Putamen (tissue), 1 donor: ENCODE data around the gene TM4SF1.
"Not testable (repeated sequence)": the region's sequence is repeated elsewhere in the genome, so short reads cannot be mapped to it uniquely, and the experiment has no call there.

Source experiments
- DNase-seq: peaks from one replicate; pipeline ENCODE4 v3.0.0-alpha.2; 2016; ENCODE audit warnings: low spot score

TM4SF1 gene

DNA sequence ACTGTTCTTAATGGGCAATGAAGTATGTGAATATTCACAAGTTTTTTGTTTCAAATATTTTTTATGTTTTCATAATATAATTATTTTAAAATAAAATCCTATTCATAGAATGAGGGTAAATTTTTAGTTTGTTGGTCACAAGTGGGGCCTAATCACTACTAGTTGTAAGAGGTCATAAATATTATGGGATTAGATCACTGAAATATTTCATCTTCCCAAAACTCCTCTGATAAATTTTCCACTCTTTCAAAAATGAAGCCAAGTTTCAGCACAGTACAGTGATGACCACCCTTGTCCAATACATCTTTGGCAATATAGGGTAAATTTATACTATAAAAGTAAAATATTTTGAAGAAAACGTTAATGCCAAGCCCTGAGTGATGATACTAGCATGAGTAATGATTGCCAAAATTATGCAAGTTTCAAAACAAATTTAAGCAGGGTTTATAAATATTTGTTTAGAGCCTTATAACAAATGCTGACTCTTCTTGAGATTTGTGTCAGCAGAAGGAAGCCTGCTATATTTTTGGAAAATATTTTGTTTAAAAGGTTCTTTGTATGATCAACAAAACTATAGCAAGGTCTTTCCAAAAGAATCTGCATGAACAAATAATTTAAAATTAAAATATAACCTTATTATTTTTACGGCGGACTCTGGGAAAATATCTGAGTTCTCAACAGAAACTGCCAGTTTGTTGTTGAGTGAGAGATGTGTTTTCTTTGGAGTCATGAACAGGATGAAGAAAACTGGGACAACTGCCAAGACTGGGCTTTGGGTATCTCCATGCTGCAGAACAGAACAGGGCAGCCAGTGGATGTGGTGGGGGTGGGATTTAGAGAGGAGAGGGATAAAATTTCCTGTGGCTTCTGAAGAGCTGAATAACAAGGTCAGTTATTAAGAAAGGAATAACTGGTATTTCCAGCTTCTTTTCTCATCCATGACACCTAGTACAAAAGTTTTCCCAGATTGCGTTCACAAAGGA, 17.9 kb upstream of the TM4SF1 start:
- DNase-seq: no peak

DNA sequence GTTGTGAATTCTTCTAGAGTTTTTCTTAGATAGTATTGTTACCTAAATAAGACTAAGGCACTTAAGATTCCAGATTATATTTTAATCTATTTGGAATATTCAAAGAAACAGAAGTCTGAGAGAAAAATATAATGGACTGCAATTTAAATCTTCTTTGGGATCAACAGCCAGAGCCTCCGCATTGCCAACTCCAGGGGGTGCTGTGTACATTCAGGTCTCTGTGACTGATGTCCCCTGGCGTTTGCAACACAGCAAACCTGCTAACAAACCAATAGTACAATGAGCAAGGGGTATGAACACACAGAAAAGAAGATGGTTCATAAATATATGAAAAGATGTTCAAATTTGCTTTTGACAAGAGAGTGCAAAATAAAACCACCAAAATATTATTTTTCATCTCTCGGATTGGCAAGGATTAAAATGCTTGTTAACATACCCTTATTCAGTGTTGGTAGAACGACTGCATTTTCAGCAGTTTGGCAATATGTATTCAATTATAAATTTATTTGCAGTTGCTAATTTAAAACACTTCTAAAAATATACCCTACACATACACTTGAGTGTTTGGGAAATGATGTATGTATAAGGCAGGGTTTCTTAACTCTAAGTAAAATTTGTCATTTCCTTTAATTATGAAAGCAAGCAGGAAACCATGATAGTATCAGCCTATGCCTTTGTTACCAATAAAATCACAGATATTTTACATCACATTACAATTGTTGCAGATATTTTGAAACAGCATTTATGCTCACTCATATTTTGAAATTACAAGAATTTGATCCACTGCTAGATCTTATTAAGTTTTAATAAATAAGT, 16.1 kb upstream of the TM4SF1 start:
- peak; percentile 41 for DNase-seq

DNA sequence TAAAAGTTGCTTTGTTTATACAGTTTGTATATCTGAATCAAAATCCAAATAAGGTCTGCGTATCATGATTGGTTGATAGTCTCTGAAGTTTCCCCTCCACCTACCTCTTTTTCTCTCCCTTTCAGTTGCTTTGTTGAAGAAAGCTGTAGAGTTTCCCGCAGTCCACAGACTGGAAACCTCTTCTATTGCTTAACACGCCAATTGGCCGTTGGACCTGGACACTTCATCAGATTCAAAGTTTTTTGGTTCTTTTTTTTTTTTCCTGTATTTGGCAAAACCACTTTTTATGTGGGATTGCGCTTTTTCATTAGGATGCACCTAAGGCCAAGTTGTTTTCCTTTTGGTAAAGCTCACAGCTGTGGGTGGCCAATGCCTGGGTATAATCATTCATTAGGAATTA, 14.5 kb upstream of the TM4SF1 start:
- no peak for DNase-seq

DNA sequence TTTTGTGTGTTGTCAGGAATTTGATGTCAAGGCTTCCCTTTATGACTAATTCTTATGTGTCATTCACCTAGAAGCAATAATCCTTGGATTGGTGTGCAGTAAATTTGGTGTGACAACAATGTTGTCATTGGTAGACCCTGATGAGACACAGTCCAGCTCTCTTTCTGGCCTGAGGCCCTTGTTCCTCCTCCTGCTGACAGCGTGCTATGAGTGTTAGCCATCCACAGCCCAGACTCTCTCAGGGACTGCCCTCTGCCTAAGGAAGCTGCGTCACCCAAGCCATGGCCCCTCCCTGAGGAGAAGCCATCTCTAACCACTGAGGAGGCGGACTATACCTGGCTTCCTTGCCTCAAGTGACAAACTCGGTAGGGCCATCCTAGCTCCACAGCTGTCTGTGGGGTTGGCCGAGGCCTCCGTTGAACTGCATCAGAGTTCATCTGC, 13.3 kb upstream of the TM4SF1 start:
- DNase-seq: no peak

DNA sequence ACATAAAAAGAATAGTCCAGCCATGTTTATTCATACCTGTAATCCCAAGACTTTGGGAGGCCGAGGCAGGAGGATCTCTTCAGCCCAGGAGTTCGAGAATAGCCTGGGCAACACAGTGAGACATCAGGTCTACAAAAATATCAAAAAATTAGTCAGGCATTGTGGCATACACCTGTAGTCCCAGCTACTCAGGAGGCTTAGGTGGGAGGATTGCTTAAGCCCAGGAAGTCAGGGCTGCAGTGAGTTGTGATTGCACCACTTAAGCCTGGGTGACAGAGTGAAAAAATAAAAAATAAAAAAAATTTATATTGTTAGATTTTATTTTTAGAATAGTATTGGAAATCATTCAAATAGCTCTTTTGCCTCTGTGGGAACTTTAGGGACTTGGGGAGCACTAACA, 12.8 kb upstream of the TM4SF1 start:
- no peak for DNase-seq

DNA sequence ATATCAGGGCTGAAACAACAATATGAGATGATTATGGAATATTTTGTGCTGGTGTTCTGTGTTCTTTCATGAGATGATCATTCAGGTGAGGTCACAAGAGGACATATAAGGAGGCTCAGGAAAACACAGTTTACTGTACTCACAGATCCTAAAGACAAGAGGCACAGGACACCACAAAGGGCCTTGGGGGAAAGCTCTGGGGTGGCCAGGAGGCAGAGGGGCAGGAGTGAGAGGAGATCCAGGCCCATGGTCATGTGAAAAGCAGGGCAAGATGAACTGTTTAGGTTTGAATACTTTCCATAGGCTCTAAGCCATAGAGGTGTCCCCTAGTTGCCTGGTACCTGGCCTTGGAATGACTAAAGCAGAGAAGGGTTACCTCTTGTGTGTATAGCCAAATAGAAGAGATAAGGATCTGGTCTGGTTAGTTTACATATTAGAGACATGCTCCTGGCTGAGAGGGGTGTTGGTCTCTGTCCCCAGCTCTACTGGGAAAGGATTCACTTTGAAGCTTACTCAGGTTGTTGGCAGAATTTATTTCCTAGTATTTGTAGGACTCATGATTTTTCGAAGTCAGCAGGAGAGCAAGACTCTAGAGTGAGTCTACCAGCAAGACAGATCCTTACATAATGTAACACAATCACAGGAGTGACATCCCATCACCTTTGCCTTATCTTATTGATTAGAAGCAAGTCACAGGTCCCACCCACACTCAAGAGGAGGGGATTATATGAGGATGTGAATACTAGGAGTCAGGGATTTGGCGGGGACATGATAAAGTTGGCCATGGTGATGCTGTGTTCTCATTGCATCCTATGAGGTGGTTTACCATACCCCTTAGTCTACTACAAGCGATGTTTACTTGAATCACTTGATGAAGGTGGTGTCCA, 11.3 kb upstream of the TM4SF1 start:
- no peak for DNase-seq

DNA sequence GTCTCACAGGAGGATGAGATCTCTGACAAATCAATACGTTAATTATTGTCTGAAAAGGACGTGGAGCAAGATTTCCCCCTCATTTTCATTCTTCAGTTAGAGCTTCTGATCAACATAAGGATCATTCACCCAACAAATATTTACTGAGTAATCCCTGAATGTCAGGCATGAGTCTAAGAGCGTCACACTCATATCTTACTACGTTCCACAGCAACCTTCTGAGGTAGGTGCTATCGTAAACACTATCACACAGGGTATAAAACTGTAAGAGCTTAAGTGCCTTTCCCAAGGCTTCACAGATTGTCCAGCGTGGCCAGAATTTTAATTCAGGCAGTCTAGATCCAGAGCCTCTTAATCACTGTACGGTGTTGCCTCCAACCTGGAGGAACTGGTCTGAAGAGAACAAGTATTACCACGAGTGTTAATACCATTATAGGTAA, 10.6 kb upstream of the TM4SF1 start:
- no peak for DNase-seq

DNA sequence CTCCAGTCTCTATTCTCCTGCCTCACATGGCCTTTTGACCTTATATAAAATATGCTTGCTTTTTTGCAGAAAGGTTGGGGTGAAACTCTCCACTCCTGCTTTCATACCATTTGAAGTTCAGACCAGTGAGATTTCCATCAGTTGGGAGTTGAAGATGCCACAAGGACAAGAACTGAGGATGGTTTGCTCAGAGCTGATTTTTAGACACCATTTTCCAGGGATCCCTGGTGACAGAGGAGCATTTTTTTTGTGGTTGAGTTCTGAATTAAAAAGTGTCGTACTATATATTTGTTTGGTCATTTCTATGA, 8.8 kb upstream of the TM4SF1 start:
- DNase-seq: no peak

DNA sequence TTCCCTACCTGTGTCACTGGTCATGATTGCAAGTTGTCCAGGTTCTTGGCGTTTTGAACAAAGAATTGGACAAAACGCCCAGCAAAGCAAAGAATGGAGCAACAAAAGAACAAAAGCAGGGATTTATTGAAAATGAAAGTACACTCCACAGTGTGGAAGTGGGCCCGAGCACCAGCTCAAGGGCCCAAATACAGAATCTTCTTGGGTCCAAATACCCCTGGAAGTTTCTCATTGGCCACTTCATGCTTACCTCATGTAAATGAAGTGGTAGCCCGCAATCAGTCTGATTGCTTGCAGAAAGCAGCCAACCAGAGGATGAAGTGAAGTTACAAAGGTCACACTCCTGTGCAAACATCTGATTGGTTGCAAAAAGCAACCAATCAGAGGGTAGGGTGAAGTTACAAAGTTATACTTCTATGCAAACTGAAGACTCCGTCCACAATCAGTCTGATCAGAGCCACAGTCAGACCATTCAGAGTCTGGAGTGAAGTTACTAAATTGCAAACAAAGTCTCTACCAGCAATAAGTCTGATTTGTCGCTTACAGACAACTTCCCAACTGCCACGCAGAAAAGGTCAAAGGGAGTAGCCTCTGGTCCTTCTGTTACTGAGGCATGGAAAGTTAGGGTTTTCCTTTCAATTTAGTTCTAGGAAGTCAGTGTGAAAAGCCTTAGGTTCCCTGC, 8.3 kb upstream of the TM4SF1 start:
- no peak for DNase-seq

DNA sequence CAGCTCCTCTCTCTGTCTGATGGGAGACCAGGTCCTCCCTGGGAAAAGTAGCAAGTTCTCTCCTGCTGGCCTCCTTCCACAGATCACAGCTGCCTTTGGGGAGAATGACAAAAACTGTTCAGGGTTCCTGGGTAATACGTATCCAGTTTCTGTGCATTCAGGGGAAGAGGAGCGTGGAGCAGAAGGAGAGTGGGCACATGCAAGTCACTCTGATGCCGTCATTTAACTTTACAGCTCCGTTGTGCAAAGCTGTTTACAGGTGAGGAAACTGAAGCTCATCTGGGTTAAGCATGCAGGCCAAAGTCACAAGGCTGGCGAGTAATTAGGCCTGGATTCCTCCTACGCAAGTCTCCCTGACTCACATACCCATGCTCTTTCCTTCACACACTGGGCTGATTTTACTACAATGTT, 7.5 kb upstream of the TM4SF1 start:
- DNase-seq: no peak

DNA sequence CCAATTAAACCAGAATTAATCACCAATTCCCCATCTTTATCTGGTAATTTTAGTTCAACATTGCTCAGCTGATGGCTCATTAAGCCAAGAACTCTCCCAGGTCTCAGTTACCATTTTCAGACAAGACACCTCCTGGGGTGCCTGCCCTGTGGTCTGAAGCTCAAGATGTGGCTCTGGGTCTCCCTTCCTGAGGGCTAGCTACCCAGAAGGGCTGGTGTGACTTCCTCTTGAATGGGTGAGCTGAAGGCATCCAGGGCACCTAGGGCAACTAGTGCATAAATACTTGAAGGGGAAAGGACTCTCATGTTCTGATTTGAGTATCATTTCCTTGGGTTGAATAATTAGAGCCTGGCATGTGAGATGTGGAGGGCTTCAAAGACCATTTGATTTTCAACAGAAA, 6.7 kb upstream of the TM4SF1 start:
- no peak for DNase-seq

DNA sequence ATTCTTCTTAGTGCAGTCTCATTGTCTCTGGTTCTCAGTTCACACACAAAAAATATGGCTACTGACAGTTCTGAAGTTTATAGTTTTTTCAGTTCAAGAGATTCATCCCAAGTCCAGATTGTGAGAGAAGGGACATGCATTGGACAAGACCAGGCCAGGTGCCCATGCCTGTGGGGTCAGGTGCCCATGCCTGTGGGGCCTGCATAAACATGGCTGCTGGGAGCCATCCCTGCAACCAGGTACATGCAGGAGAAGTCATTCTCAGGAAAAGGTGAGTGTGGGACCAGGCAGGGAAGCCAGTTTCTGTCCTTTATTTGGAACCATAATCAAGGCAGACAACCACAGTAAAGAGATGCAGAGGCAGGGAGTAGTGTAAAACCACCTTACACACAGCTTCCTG, 6.3 kb upstream of the TM4SF1 start:
- DNase-seq: no peak

DNA sequence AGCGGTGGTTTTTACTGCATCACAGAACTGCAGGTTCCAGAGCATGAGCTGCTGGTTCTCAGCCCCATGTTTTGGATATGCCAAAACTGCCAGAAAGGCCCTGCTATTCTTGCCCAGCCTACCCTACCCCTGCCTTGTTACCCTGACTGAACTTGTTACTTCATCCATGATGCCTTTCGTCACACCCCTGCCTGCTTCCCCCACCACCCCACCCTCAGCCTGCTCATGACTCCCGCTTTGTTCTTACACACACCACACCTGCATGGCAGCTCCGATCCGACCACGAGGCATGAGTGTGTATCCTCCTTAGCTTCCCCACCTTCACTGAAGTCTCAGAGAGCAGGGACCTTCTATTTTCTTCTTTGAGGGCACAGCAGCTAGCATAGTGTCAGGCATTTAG, 5.1 kb upstream of the TM4SF1 start:
- DNase-seq: no peak

DNA sequence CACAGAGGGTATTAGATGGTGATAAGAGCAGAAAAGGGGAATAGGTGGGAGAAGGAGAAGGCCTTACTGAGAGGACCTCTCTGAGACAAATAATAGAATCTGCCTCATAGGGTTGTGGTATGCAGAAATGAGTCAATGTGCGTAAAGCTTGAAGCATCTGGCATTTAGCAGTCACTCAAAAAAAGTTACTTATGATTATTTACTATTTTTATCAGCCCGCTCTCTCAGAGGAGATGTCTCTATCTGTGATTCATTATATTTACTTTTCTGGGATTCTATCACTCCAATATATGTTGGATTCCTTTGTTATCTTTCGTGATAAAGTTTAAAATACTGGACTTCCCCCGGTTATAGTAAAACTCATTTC, 4.6 kb upstream of the TM4SF1 start:
- no peak for DNase-seq

DNA sequence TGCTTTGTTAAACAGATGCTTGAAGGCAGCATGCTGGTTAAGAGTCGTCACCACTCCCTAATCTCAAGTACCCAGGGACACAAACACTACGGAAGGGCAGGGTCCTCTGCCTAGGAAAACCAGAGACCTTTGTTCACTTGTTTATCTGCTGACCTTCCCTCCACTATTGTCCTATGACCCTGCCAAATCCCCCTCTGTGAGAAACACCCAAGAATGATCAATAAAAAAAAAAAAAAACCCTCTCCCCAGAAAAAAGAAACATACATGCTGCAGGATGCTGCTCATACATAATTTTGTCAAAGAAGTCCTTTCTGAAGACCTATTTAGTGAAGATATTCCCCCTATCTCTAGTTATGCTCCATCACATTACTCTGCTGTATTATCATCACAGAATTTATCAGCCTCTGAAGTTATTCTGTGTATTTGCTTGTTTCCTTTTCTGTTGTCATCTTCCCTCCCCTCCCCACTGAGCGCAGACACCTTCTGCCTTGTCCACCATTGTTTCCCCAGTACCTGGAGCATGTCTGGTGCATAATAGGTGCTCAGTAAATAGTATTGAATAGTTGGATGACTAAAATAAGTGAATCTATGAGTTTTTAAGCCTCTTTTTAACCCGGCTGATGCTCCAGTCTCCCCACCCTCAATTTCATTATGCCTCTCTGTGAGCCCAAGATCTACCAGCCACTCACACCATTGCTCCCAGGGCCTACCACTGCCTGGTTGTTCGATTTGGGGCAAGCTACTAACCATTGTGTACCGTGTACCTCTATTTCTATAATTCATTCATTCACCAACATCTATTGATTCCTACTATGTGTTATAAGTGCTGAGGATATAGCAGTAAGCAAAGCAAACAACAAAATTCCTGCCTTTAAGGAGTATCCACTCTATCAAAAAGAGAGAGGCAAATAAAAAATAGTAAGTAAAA, 4.0 kb upstream of the TM4SF1 start:
- no peak for DNase-seq

DNA sequence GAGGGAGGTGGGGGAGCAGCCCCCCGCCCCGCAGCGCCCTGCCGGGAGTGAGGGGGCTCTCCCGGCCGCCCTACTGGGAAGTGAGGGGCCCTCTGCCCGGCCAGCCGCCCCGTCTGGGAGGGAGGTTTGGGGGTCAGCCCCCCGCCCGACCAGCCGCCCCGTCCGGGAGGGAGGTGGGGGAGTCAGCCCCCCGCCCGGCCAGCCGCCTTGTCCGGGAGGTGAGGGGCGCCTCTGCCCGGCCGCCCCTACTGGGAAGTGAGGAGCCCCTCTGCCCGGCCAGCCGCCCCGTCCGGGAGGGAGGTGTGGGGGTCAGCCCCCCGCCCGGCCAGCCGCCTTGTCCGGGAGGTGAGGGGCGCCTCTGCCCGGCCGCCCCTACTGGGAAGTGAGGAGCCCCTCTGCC, 2.8 kb upstream of the TM4SF1 start:
- DNase-seq: not testable (repeated sequence)

DNA sequence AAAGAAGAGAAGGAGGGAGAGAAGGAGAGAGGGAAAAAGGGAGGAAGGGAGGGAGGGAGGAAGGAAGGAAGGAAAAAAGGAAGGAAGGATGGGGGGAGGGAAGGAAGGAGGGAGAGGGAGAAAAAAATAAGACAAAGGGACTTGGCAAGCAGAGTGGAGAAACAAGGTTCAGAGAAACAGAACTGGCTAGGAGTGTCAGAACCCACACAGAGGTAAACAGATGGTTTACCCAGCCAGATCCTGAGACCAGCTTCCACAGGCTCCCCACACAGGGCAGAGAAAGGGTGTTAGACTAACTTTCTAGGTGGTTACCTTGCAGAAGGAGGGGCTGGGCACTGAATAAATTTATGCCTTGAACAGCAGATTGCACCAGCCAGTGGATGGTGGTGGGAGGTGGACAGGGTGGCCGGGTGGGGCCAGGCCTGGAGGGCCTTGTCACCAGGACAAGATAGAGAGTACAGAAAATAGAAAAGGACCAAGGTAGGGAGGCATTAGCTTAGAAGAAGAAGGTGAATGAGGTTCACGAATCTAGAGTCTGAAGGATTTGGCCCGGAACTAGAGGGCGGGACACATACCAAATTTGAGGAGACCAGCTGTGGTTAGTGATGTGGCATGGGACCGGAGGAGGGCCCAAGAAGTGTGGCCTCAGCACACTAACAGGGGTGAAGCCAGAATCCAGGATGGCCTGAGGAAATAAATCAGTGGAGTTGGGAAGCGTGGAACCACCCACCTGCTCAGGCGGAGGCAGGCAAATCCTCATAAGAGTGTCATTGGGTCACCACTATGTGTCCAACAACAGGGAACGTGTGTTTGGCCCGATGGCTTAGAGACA, 1.2 kb upstream of the TM4SF1 start:
- DNase-seq: no peak

DNA sequence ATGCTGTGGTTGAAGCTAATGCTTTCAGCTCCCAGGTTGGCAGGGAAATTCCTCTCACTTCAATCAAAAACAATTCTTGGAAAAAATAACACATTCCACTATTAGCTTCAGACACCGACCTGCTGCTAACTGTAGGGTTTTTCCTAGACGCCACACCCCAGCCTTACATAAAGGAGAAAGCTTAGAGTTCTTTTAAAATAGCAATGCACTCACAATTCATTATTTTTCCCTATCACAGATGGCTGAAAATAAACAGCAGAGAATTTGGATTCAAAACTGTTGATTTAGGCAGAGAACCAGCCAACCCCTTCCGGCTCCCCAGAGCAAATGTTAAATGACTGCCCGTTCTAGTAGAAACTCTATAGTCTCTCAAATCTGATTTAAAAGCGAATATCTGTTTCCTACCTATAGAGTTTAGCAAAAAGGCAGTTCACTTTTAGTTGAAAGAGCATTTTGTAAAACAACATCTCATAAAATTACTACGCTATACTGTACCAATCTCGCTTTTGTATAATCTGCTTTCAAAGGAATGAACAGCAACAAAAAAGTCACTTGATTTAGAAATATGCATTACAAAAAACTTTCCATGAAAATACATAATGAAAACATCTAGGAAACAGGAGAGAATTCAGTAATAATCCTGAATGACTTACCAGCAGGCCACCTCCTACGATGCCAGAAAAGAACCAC, 586 bp downstream of the TM4SF1 start:
- DNase-seq: no peak
